Activated CD4-positive, alpha-beta memory T cell treated with anti-CD3 and anti-CD28 coated beads, Interleukin-2, amount 10 ng/mL, durations not matched to agents 7 days and 5 days (primary cell): Measurements from ENCODE around the gene DHRS13. TPM values are rescaled to one million over a fixed set of nuclear protein-coding genes. Genes with fewer than 3 reads are reported as not detected.

Source experiments
- CTCF ChIA-PET: fragments of 350-600 bp; sonication (Branson Sonifier 250); formaldehyde crosslinking; loops from one replicate; lab custom pipeline; 2021; ENCODE audit warnings: antibody characterized with exemption, inconsistent platforms; lab: Charles Lee
- POLR2A ChIA-PET: fragments of 350-600 bp; sonication (Branson Sonifier 250); formaldehyde crosslinking; loops from one replicate; lab custom pipeline; 2021; ENCODE audit warnings: antibody characterized with exemption; lab: Charles Lee
- DNase-seq: peaks from one replicate; pipeline ENCODE4 v3.0.0-alpha.2; 2020
- H3K27ac Mint-ChIP-seq: one replicate; pipeline ENCODE4 v1.8.0; 2021; ENCODE audit warnings: mild to moderate bottlenecking, mixed read lengths
- H3K27me3 Mint-ChIP-seq: one replicate; pipeline ENCODE4 v1.8.0; 2021; ENCODE audit warnings: mixed read lengths
- H3K36me3 Mint-ChIP-seq: one replicate; pipeline ENCODE4 v1.8.0; 2021; ENCODE audit warnings: low read depth, mixed read lengths
- H3K4me1 Mint-ChIP-seq: one replicate; pipeline ENCODE4 v1.8.0; 2021; ENCODE audit warnings: mixed read lengths
- H3K4me3 Mint-ChIP-seq: one replicate; pipeline ENCODE4 v1.8.0; 2021; ENCODE audit warnings: mild to moderate bottlenecking, mixed read lengths
- H3K9me3 Mint-ChIP-seq: one replicate; pipeline ENCODE4 v1.8.0; 2021; ENCODE audit warnings: mixed read lengths
- total RNA-seq, 2 experiments: library from RNA; stranded (reverse); gene quantifications; one replicate each; pipeline ENCODE4 v1.2.3, GENCODE V29; 2021

DHRS13 gene
- total RNA-seq, 2 experiments from 2014 or later: 25.2 to 25.7 TPM

- DNase-seq: no peak
- H3K27me3 Mint-ChIP-seq: no peaks in the 10 kb centered on the region
- H3K9me3 Mint-ChIP-seq: peaks cover 10% of the 10 kb centered on the region
- peaks cover 50% of the 10 kb centered on the region for H3K4me1 Mint-ChIP-seq
- H3K4me3 Mint-ChIP-seq: no peak overlapping the region
- ChIA-PET CTCF (interaction anchor here (1.6 kb wide), 2 partner anchors 16 to 28 kb away, joined by 4 to 6 read pairs; no protein-coding TSS in a partner anchor), POLR2A (interaction anchor here (1.3 kb wide), 1 partner anchor 16 kb away, joined by 3 read pairs; no protein-coding TSS in a partner anchor)
- peaks cover 83% of the 10 kb centered on the region for H3K36me3 Mint-ChIP-seq
- no peak overlapping the region for H3K27ac Mint-ChIP-seq
Observed at GRCh38 chr17:28929787-28930186, 26.9 kb upstream of the DHRS13 start.

- peak overlapping the region; percentile 38 for H3K27ac Mint-ChIP-seq
- ChIA-PET POLR2A (interaction anchor here (1.5 to 4.4 kb wide), 6 partner anchors 18 to 210 kb away, joined by 4 to 59 read pairs (median 12); partner anchors contain the start of genes FLOT2, PHF12, RPL23A and TLCD1), CTCF (interaction anchor here (1.2 to 2.0 kb wide), 2 partner anchors 22 to 26 kb away, joined by 3 to 5 read pairs; no protein-coding TSS in a partner anchor)
- no peaks in the 10 kb centered on the region for H3K27me3 Mint-ChIP-seq
- H3K36me3 Mint-ChIP-seq: peaks cover 87% of the 10 kb centered on the region
- peak; percentile 30 for DNase-seq
- H3K4me1 Mint-ChIP-seq: peaks cover 48% of the 10 kb centered on the region
- peaks cover 10% of the 10 kb centered on the region for H3K9me3 Mint-ChIP-seq
- no peak overlapping the region for H3K4me3 Mint-ChIP-seq
Observed at GRCh38 chr17:28928061-28928460, 25.2 kb upstream of the DHRS13 start.

- H3K4me1 Mint-ChIP-seq: peaks cover 48% of the 10 kb centered on the region
- H3K27ac Mint-ChIP-seq: peak overlapping the region; percentile 78
- H3K27me3 Mint-ChIP-seq: no peaks in the 10 kb centered on the region
- ChIA-PET POLR2A (interaction anchor here (0.7 to 4.4 kb wide), 15 partner anchors 9 to 330 kb away, joined by 3 to 59 read pairs (median 5); partner anchors contain the start of genes FAM222B, FLOT2, PHF12 and RPL23A), CTCF (interaction anchor here (0.9 to 2.4 kb wide), 7 partner anchors 17 to 190 kb away, joined by 3 to 12 read pairs (median 3); no protein-coding TSS in a partner anchor)
- H3K36me3 Mint-ChIP-seq: peaks cover 85% of the 10 kb centered on the region
- DNase-seq: no peak
- H3K9me3 Mint-ChIP-seq: peaks cover 10% of the 10 kb centered on the region
- H3K4me3 Mint-ChIP-seq: no peak overlapping the region
Observed at GRCh38 chr17:28926786-28927185, 23.9 kb upstream of the DHRS13 start.

GRCh38 chr17:28926366-28926765, 23.5 kb upstream of the DHRS13 start:
- no peak overlapping the region for H3K4me3 Mint-ChIP-seq
- POLR2A ChIA-PET: interaction anchor here (0.7 to 4.4 kb wide), 15 partner anchors 9 to 330 kb away, joined by 3 to 59 read pairs (median 5); partner anchors contain the start of genes FAM222B, FLOT2, PHF12 and RPL23A
- CTCF ChIA-PET: interaction anchor here (0.7 to 2.4 kb wide), 10 partner anchors 11 to 199 kb away, joined by 3 to 12 read pairs (median 4); partner anchors contain the start of gene DHRS13
- DNase-seq: no peak
- peaks cover 10% of the 10 kb centered on the region for H3K9me3 Mint-ChIP-seq
- peaks cover 85% of the 10 kb centered on the region for H3K36me3 Mint-ChIP-seq
- H3K4me1 Mint-ChIP-seq: peaks cover 48% of the 10 kb centered on the region
- peak overlapping the region; percentile 78 for H3K27ac Mint-ChIP-seq
- H3K27me3 Mint-ChIP-seq: no peaks in the 10 kb centered on the region

GRCh38 chr17:28925912-28926365, 23.1 kb upstream of the DHRS13 start:
- POLR2A ChIA-PET: interaction anchor here (0.6 to 4.4 kb wide), 18 partner anchors 9 to 329 kb away, joined by 3 to 59 read pairs (median 4); partner anchors contain the start of genes FAM222B, FLOT2, PHF12 and RPL23A

GRCh38 chr17:28920201-28920600, 17.3 kb upstream of the DHRS13 start:
- no peak for DNase-seq
- Mint-ChIP-seq H3K4me1 (peaks cover 16% of the 10 kb centered on the region), H3K36me3 (peaks cover 87% of the 10 kb centered on the region), H3K4me3 (no peak overlapping the region), H3K27me3 (no peaks in the 10 kb centered on the region), H3K27ac (no peak overlapping the region), H3K9me3 (no peaks in the 10 kb centered on the region)
- ChIA-PET POLR2A (interaction anchor here (1.0 kb wide), 1 partner anchor 18 kb away, joined by 3 read pairs; the partner anchor contains the start of gene DHRS13), CTCF (no interaction called here)

More at GRCh38 chr17:28925912-28926365, 23.1 kb upstream of the DHRS13 start:
- peak; percentile 59 for DNase-seq
- H3K4me3 Mint-ChIP-seq: peak overlapping the region; percentile 43
- no peaks in the 10 kb centered on the region for H3K27me3 Mint-ChIP-seq
- peaks cover 48% of the 10 kb centered on the region for H3K4me1 Mint-ChIP-seq
- CTCF ChIA-PET: interaction anchor here (0.6 to 2.4 kb wide), 12 partner anchors 10 to 279 kb away, joined by 3 to 12 read pairs (median 3); partner anchors contain the start of gene DHRS13
- peaks cover 10% of the 10 kb centered on the region for H3K9me3 Mint-ChIP-seq
- peak overlapping the region; percentile 78 for H3K27ac Mint-ChIP-seq
- H3K36me3 Mint-ChIP-seq: peaks cover 86% of the 10 kb centered on the region

GRCh38 chr17:28918295-28918694, 15.4 kb upstream of the DHRS13 start:
- Mint-ChIP-seq H3K36me3 (peaks cover 87% of the 10 kb centered on the region), H3K27ac (no peak overlapping the region), H3K4me1 (peaks cover 9% of the 10 kb centered on the region), H3K4me3 (no peak overlapping the region), H3K27me3 (no peaks in the 10 kb centered on the region), H3K9me3 (no peaks in the 10 kb centered on the region)
- no peak for DNase-seq
- ChIA-PET POLR2A (interaction anchor here (0.7 to 3.3 kb wide), 3 partner anchors 9 to 31 kb away, joined by 3 to 10 read pairs (median 4); no protein-coding TSS in a partner anchor), CTCF (interaction anchor here (0.9 to 4.8 kb wide), 4 partner anchors 35 to 191 kb away, joined by 3 to 32 read pairs (median 4); partner anchors contain the start of gene NEK8)

- Mint-ChIP-seq H3K27me3 (no peaks in the 10 kb centered on the region), H3K36me3 (peaks cover 88% of the 10 kb centered on the region), H3K9me3 (no peaks in the 10 kb centered on the region), H3K27ac (peak overlapping the region; percentile 13), H3K4me1 (peaks cover 8% of the 10 kb centered on the region), H3K4me3 (no peak overlapping the region)
- no peak for DNase-seq
- POLR2A ChIA-PET: interaction anchor here (1.2 to 3.3 kb wide), 3 partner anchors 8 to 32 kb away, joined by 3 to 10 read pairs (median 4); no protein-coding TSS in a partner anchor
- CTCF ChIA-PET: interaction anchor here (0.7 to 4.8 kb wide), 7 partner anchors 8 to 190 kb away, joined by 3 to 32 read pairs (median 7); partner anchors contain the start of genes DHRS13, NEK8 and TLCD1
Observed at GRCh38 chr17:28917465-28917864, 14.6 kb upstream of the DHRS13 start.

GRCh38 chr17:28917029-28917428, 14.2 kb upstream of the DHRS13 start:
- ChIA-PET POLR2A (interaction anchor here (0.7 to 3.3 kb wide), 6 partner anchors 8 to 190 kb away, joined by 3 to 10 read pairs (median 4); partner anchors contain the start of genes FAM222B and TLCD1), CTCF (interaction anchor here (0.7 to 4.8 kb wide), 10 partner anchors 8 to 190 kb away, joined by 3 to 32 read pairs (median 6); partner anchors contain the start of genes DHRS13, NEK8 and TLCD1)
- Mint-ChIP-seq H3K27ac (no peak overlapping the region), H3K27me3 (no peaks in the 10 kb centered on the region), H3K9me3 (no peaks in the 10 kb centered on the region), H3K4me1 (peaks cover 8% of the 10 kb centered on the region), H3K4me3 (no peak overlapping the region), H3K36me3 (peaks cover 89% of the 10 kb centered on the region)
- DNase-seq: no peak

- POLR2A ChIA-PET: interaction anchor here (0.7 to 3.3 kb wide), 7 partner anchors 9 to 190 kb away, joined by 3 to 10 read pairs (median 4); partner anchors contain the start of genes FAM222B and TLCD1
- H3K27ac Mint-ChIP-seq: no peak overlapping the region
- peak; percentile 46 for DNase-seq
Observed at GRCh38 chr17:28916302-28916934, 13.5 kb upstream of the DHRS13 start.

GRCh38 chr17:28912938-28913333, 10.1 kb upstream of the DHRS13 start:
- CTCF ChIA-PET: interaction anchor here (1.2 to 1.4 kb wide), 3 partner anchors 39 to 149 kb away, joined by 5 to 6 read pairs (median 5); no protein-coding TSS in a partner anchor
- H3K27ac Mint-ChIP-seq: no peak overlapping the region
- H3K4me1 Mint-ChIP-seq: peaks cover 8% of the 10 kb centered on the region
- H3K4me3 Mint-ChIP-seq: no peak overlapping the region
- H3K9me3 Mint-ChIP-seq: no peaks in the 10 kb centered on the region
- no peaks in the 10 kb centered on the region for H3K27me3 Mint-ChIP-seq
- no peak for DNase-seq
- H3K36me3 Mint-ChIP-seq: peaks cover 86% of the 10 kb centered on the region
- POLR2A ChIA-PET: interaction anchor here (1.1 to 1.5 kb wide), 3 partner anchors 13 to 184 kb away, joined by 3 to 5 read pairs (median 4); partner anchors contain the start of gene NEK8

More at GRCh38 chr17:28916302-28916934, 13.5 kb upstream of the DHRS13 start:
- CTCF ChIA-PET: interaction anchor here (0.6 to 4.8 kb wide), 12 partner anchors 9 to 189 kb away, joined by 3 to 32 read pairs (median 6); partner anchors contain the start of genes DHRS13, NEK8 and TLCD1
- Mint-ChIP-seq H3K36me3 (peaks cover 90% of the 10 kb centered on the region), H3K4me3 (no peak overlapping the region), H3K9me3 (no peaks in the 10 kb centered on the region), H3K27me3 (no peaks in the 10 kb centered on the region), H3K4me1 (peaks cover 8% of the 10 kb centered on the region)
